Peyer's patch (tissue), 4 donors: ENCODE results near the gene TEX52. TPM values are rescaled to one million over a fixed set of nuclear protein-coding genes. Genes with fewer than 3 reads are reported as not detected.

Experiments used
- DNase-seq, 3 donors: peaks; one replicate each; pipeline ENCODE4 v3.0.0-alpha.2; 2017 to 2019
- H3K27ac ChIP-seq, 4 donors: fragments of 200-600 bp; sonication (generic); one replicate each; pipeline ENCODE4 v1.5.1; 2016 to 2019
- H3K27me3 ChIP-seq, 2 donors: fragments of 200-600 bp; sonication (generic); one replicate each; pipeline ENCODE4 v1.5.1; 2019
- H3K36me3 ChIP-seq, 3 donors: fragments of 200-600 bp; sonication (generic); one replicate each; pipeline ENCODE4 v1.5.1; 2016 to 2019
- H3K4me1 ChIP-seq, 4 donors: fragments of 200-600 bp; sonication (generic); one replicate each; pipeline ENCODE4 v1.5.1; 2016 to 2019
- H3K4me3 ChIP-seq, 4 donors: fragments of 200-600 bp; sonication (generic); 1 replicate in 3 of 4; 2 replicates in 1 of 4; pipeline ENCODE4 v1.5.1; 2016 to 2019; ENCODE audit warnings: mild to moderate bottlenecking in 1 of 4
- H3K9me3 ChIP-seq, 4 donors: fragments of 200-600 bp; sonication (generic); one replicate each; pipeline ENCODE4 v1.5.1; 2016 to 2019; ENCODE audit warnings: mild to moderate bottlenecking in 1 of 4
- POLR2A ChIP-seq, 2 donors: fragments of 450-650 bp; IDR thresholded peaks; one replicate each; pipeline ENCODE4 v1.5.1; 2017; ENCODE audit warnings: antibody characterized with exemption in 2 of 2, mild to moderate bottlenecking in 2 of 2, moderate library complexity in 2 of 2
- total RNA-seq, 4 donors: library from RNA; depleted of rRNA; stranded (reverse); fragments of >200 nt; gene quantifications; one replicate each; pipeline ENCODE4 v1.1.0, GENCODE V29; 2016
- TF ChIP-seq, protein P1 (sequence below), 6 experiments: fragments of 450-650 bp in 4 of 6; fragments of 200-600 bp in 2 of 6; sonication (generic) in 1 of 6; IDR thresholded peaks; one replicate each; pipeline ENCODE4 v1.5.1; 2017 to 2019; ENCODE audit warnings: antibody characterized with exemption in 6 of 6, mild to moderate bottlenecking in 3 of 6, moderate library complexity in 1 of 6

The TEX52 gene
- total RNA-seq, 4 donors from 2014 or later: 2.3 TPM; not detected in 3

DNA sequence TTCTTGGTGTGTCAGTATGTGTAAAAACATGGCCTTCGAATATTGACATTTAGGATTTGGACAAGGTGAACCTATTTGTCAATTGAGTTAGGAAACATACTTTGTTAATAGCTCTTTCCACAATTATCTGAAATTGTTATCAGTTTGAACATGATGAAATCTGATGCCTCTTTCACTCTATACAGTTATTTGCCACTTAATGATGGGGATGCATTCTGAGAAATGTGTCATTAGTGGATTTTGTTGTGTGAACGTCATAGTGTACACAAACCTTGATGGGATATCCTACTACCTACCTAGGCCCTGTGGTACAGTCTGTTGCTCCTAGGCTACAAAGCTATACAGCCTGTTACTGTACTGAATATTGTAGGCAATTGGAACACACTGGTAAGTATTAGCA, 38.7 kb upstream of the TEX52 start:
- H3K4me3 ChIP-seq: no peak overlapping the region
- H3K4me1 ChIP-seq: peaks cover 0 to 6% (median 2%) of the 10 kb centered on the region in 4 donors
- DNase-seq: no peak
- TF ChIP-seq, protein P1, sequence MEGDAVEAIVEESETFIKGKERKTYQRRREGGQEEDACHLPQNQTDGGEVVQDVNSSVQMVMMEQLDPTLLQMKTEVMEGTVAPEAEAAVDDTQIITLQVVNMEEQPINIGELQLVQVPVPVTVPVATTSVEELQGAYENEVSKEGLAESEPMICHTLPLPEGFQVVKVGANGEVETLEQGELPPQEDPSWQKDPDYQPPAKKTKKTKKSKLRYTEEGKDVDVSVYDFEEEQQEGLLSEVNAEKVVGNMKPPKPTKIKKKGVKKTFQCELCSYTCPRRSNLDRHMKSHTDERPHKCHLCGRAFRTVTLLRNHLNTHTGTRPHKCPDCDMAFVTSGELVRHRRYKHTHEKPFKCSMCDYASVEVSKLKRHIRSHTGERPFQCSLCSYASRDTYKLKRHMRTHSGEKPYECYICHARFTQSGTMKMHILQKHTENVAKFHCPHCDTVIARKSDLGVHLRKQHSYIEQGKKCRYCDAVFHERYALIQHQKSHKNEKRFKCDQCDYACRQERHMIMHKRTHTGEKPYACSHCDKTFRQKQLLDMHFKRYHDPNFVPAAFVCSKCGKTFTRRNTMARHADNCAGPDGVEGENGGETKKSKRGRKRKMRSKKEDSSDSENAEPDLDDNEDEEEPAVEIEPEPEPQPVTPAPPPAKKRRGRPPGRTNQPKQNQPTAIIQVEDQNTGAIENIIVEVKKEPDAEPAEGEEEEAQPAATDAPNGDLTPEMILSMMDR (IDR thresholded peaks at IDR 0.05): no peak
- no peak for TF ChIP-seq POLR2A (IDR thresholded peaks at IDR 0.05)
- no peaks in the 10 kb centered on the region for H3K9me3 ChIP-seq
- H3K27ac ChIP-seq: no peak overlapping the region
- H3K36me3 ChIP-seq: no peaks in the 10 kb centered on the region
- H3K27me3 ChIP-seq: no peaks in the 10 kb centered on the region

DNA sequence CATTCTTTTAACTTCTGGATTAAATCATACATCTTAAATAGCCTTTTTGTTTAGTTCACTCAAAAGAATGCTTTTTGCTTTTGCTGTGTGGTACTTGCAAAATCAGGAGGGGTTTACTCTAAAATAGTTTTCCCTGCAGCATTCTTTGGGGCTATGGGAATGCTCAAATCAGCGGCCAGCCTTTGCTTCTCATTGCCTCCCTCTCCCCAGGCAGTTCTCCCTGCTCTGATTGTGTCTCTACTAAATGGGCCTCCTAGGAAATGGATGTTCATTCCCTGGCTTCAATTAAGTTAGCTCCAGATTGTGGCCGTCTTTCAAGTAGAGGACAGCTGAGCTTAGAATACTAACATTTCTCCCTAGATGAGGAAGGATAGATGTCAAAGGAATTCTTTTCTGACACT, 38.2 kb upstream of the TEX52 start:
- Histone ChIP-seq H3K27ac (no peak overlapping the region), H3K36me3 (no peaks in the 10 kb centered on the region), H3K9me3 (no peaks in the 10 kb centered on the region), H3K4me3 (no peak overlapping the region), H3K4me1 (peaks cover 0 to 10% (median 2%) of the 10 kb centered on the region in 4 donors), H3K27me3 (no peaks in the 10 kb centered on the region)
- no peak for DNase-seq
- TF ChIP-seq, protein P1 (IDR thresholded peaks at IDR 0.05): no peak
- no peak for TF ChIP-seq POLR2A (IDR thresholded peaks at IDR 0.05)

DNA sequence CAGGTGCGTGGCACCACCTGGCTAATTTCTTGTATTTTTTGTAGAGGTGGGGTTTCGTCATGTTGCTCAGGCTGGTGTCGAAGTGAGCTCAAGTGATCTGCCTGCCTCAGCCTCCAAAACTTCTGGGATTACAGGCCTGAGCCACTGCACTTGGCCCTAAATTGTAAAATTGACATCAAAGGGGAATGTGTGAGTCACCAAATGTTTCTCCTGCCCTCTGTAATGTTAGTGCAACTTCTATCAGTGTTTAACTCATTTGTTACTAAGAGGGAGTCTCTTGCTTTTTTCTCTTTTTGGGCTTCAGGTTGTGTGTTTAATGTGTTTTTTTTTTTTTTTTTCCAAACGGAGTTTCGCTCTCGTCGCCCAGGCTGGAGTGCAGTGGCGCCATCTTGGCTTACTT, 36.2 kb upstream of the TEX52 start:
- no peaks in the 10 kb centered on the region for H3K27me3 ChIP-seq
- H3K4me3 ChIP-seq: no peak overlapping the region
- peaks cover 0 to 6% (median 0%) of the 10 kb centered on the region in 3 donors for H3K36me3 ChIP-seq
- peak overlapping the region in 1 of 4 donors; percentile 40 for H3K27ac ChIP-seq
- H3K4me1 ChIP-seq: peaks cover 0 to 14% (median 2%) of the 10 kb centered on the region in 4 donors
- H3K9me3 ChIP-seq: no peaks in the 10 kb centered on the region
- TF ChIP-seq, protein P1 (IDR thresholded peaks at IDR 0.05): no peak
- no peak for TF ChIP-seq POLR2A (IDR thresholded peaks at IDR 0.05)
- DNase-seq: no peak

DNA sequence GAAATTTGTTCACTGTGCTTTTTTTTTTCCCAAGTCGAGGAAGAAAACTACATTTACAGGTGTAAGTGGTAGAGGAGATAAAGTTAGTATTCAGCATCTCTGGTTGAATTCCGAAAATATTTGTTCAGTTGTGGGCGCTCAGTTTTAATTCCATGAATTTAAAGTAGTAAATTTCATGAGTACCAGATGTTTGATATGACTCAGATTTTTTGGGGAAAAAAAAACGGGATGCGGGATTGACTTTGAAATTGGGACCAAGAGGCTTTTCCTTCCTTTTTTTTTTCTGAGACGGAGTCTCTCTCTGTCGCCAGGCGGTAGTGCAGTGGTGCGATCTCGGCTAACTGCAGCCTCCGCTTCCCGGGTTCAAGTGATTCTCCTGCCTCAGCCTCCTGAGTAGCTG, 35.4 kb upstream of the TEX52 start:
- Histone ChIP-seq H3K36me3 (peaks cover 0 to 10% (median 0%) of the 10 kb centered on the region in 3 donors), H3K4me1 (peaks cover 0 to 14% (median 2%) of the 10 kb centered on the region in 4 donors), H3K27ac (no peak overlapping the region), H3K4me3 (no peak overlapping the region), H3K9me3 (no peaks in the 10 kb centered on the region), H3K27me3 (no peaks in the 10 kb centered on the region)
- TF ChIP-seq, protein P1 (IDR thresholded peaks at IDR 0.05): no peak
- TF ChIP-seq POLR2A (IDR thresholded peaks at IDR 0.05): no peak
- no peak for DNase-seq

DNA sequence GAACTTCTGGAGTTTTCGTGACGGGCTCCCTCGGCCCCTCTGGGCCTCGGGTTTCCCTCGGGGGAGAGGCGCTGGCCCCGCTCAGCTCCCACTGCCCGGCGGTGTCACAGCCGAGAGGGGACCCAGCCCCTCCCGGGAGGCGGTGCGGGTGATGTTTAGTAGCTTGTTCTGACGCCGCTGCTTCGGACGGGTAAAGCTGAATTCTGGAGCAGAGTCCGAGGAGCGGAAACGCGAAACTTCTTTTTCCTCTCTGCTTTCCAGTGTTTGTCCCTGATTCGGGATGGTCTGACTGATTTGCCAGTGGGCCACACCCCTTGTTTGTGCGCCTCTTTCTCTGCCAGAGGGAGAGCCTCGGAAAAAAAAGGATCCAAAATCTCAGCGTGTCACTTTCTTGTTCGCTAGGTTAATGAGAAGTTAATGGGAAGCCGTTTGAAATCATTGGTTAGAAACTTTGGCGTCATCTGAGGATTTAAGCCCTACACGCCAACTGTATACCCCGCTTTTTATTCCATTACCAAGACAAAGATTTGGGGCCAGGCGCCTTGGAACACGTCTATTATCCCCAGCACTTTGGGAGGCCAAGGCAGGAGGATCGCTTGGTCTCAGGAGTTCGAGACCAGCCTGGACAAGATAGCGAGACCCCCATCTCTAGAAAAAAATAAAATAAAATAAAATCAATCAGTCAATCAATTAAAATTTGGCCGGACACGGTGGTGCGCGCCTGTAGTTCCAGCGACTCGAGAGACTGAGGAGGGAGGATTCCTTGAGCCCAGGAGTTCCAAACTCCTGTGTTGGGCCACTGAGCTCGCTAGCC, 34.6 kb upstream of the TEX52 start:
- peak in 2 of 3 donors; percentile 45 to 65 for DNase-seq
- Histone ChIP-seq H3K27ac (peak overlapping the region; percentile 77 to 92 (median 82)), H3K4me3 (peak overlapping the region; percentile 64 to 94 (median 87)), H3K9me3 (no peaks in the 10 kb centered on the region), H3K36me3 (peaks cover 0 to 10% (median 0%) of the 10 kb centered on the region in 3 donors), H3K4me1 (peaks cover 0 to 14% (median 2%) of the 10 kb centered on the region in 4 donors), H3K27me3 (no peaks in the 10 kb centered on the region)
- TF ChIP-seq, protein P1 (IDR thresholded peaks at IDR 0.05): no peak
